Stimulated activated CD4-positive, alpha-beta T cell treated with anti-CD3 and anti-CD28 coated beads, Interleukin-2, amount 100 ng/mL, for 48 hours (primary cell): ENCODE data around the gene IFI16.
A peak's percentile ranks its signal among the peaks of the same experiment; 100 is the strongest.
"Not testable (repeated sequence)": the region's sequence is repeated elsewhere in the genome, so short reads cannot be mapped to it uniquely, and the experiment has no call there.

Experiments used
- DNase-seq, 2 donors: peaks; one replicate each; pipeline ENCODE4 v3.0.0-alpha.2; 2020

The IFI16 gene

DNA sequence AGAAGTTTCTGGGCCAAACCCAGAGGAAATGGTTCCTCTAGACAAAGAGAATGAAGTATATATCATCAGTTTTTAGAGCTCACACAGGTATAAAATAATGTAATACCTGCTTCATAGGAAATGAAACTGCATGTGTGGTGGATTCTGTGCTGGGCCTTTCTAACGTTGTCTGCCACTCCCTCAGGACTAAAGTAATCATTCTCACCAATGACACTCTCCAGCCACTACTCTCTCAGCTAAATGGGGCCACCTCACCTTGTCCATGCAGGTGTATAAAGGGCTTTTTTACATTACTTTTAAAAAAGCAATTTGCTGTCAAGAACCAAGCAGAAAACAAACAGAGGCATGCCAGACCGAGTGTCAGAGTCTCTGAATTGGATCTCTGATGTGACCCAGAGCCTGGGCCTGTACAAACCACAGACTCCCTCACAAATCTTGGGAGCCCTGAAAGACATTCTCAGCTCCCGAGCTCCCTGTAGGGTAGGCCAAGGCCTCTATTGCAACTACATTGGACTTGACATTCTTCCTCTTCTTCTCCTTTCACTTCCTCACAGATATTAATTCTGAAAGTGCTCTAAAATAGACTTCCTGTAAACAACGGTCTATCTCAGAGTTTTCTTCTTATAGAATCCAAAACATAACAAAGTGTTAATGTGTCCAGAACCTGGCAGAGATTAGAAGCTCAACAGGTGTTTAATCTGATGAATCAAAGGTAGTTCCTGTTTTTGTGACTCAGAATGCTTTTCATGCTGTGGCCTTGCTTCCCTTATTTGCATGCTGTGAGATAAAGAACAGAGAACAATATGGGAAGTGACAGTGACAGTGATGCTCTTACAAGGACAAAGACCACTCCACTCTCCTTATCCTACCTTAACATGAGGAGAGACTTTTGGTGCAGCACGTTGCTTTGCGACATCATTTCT, 58.3 kb downstream of the IFI16 start:
- no peak for DNase-seq

DNA sequence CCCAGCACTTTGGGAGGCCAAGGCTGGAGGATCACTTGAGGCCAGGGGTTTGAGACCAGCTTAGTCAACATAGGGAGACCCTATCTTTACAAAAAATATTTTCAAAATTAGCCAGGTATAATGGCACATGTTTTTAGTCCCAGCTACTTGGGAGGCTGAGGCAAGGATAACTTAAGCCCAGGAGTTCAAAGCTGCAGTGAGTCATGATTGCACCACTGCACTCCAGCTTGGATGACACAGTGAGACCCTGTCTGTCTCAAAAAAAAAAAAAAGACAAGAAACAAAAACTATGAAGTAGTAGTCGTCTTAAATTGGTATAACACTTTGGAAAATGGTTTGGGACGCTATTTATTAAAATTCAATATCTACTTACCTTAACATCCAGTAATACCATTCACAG, 59.2 kb downstream of the IFI16 start:
- no peak for DNase-seq

DNA sequence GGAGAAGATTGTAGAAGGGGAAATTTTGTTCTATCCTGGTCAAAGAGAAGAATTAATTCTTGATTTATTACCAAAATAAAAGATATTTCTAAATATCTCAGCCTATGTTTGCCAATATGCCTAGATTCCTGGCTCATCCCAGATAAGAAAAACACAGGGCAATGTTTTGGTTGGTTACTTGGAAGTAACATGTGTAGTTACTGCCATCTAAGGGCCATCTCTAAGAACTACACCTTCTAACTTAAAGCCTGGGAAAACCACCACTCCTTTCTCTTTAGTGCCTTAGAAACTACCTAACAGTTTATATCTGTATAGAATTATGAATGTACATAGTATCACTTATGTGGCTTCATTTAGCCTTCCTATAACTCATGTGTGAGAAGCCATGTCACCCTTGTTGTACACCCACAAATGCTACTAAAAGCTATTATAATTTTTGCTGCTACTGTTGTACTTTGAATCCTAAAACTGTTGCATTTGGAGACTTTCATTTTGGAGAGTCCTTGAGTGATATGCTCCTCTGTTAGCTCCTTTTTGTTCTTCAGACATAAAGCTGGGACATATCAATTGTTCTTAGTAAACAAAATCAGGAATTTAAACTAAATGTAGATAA, 62.4 kb downstream of the IFI16 start:
- DNase-seq: no peak

DNA sequence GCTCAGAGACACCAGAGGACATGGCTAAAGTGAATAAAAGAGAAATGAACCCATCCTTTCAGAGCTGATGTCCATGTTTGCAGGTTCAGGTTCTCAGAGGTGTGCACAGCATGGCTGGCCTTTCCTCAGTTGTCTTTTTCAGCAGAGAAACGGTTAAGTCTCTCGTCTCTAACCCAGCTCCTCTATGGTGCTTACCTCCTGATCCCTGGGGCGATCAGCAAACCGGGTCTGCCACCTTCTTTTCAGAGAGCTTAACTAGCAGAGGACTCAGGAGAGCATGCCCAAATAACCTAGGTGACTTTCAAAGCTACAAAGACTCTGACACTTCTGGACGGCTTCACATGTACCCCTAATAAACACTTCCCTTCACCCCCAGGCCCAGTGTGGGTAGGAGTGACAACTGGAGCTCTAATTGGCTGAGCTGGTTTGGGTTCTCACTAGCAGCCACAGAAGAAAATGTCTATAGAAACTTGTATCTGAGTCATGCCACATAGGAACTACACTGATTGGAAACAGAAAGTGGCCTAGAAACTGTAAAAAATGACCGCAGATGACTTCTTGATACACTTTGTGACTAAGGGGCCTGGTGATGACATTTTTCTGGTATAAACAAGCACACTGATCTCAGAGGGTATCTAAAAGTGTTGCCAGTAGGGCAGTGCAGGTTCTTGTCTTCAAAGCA, 66.9 kb downstream of the IFI16 start, which contains the start of gene AIM2:
AIM2 (minus strand) TSS at position 329 of the 682 bp plus-strand sequence. CDS start 3,267 bp downstream, outside the sequence.
- peak; percentile 47 to 51 for DNase-seq

DNA sequence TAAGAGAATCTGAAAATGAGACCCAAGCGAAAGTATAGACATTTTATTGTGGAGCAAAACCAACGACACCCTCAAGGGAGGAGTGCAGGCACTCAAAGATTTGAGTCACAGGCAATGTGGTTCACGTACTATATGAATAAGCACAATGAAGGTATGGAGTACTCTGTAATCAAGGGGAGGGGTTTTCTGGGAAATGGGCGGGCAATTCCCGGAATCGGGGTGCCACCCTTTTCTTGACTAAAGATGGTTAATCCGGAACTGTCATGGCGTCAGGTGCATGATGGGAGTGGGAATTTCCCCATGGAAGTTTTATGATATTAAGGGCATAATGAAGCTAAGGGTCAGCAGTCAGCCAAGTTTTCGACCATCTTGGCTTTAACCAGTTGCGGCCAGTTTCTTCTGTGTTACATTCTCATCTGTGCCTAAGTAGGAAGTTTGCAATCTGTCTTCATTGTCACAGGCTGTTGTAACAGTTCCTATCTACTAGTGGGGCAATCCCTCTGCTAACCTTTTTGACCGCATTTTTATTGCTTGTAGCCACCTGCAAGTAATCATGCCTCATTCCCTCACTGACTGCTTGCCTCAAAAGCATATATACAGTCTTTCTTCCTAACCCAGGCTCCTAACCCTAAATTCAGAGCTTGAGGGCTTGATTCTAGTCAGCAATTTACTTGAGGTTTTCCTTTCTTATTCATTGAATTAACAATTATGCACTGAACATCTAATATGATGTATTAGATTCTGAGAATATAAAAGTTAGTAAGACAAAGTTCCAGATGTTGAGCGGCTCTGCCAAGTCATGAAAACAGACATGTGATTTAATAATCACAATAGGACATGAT, 67.6 kb downstream of the IFI16 start:
- DNase-seq: peak; percentile 98

DNA sequence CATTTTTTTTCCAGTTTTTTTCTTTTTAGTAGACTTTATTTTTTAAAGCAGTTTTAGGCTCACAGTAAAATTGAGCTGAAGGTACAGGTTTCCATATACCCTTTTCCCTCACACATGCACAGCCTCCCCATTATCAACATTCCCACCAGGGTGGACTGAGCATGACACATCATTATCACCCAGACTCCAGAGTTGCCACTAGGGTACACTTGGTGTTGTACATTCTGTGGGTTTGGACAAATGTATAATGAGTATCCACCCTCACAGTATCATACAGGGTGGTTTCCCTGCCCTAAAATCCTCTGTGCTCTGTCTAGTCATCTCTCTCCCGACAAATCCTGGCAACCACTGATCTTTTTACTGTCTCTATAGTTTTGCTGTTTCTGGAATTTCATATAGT, 69.8 kb downstream of the IFI16 start:
- no peak for DNase-seq

DNA sequence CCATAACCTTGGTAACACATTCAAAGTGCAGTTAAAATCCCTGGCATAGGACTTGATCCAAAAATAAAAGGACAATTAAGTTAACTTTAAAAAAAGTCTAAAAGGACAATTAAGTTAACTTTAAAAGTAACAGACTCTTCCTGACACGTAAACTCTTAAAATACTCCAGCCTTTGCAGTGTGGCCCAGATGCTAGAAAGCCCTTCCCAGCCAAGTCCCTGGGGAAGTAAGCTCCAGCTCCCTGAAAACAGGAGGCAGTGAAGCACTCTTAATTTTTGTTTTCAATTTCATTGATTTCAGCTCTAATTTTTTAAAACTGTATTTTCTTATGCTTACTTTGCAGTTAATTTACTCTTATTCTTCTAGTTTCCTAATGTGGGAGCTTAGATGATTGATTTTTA, 71.9 kb downstream of the IFI16 start:
- no peak for DNase-seq

DNA sequence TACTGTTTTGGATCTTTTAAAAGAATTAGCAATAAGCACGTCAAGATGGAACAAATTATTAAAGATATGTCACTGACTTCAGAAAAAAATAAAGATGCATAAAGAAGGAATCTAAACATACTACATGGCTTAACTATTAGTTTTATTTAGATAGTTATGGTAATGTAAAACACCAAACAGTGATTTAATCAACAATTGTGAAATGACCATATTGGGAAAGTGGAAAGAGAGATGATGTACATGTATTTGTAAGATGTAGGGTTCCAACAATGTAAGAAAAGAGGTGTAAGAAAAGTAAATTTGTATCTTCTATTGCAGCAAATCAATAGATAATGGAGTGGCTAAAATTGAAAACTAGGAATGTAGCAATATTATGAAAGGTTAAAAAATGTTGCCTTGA, 73.3 kb downstream of the IFI16 start:
- no peak for DNase-seq

DNA sequence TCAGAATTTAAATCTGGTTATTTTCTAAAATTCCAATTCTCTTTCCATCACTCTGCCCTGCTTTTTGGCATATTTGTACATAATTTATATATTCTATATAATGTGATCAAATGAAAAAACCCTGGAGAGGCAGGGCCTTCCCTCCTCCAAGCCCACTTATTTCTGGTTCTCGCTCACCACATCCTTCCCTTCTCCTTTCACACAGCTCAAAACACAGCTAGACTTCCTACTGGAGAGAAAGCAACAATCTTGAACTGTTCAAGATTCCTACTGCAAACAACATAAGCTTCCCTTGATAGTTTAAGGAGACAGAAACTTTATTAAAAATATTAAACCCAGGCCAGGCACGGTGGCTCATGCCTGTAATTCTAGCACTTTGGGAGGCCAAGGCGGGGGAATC, 74.4 kb downstream of the IFI16 start:
- DNase-seq: no peak

DNA sequence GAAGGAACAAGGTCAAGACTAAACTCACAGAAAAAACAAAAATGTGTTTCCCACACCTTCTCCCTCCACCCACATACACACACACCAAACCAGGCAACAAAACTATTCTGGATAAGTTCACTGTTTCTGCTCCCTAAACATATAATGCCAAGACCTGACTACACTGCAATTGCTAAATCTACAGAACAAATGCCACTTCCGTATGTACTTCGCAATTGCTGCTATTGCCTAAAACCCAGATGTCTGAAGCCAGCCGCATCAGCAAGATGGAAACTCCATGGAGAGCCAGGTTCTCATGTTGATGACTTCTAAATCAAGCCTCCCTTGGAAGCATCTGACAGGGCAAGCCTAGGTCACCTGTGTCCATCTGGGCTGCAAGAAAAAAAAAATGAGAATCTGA, 75.2 kb downstream of the IFI16 start:
- no peak for DNase-seq

DNA sequence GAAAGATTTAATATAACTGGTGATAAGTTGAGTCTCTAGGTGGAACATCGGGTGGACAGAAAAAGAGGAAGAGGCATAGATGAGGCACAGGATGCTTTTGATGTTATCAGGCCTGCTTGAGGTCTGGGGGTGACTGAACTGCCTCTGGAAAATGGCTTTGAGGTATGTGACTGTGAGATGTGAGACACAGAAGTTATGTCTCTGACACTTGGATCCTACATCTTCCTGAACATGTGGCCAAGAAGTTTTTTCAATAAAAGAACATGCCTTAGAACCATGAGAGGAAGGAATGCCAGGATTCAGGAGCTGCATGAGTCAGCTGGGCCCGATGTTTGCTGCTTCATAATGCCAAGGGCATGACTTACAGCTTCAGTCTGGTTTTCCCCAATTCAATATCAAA, 78.3 kb downstream of the IFI16 start:
- no peak for DNase-seq

DNA sequence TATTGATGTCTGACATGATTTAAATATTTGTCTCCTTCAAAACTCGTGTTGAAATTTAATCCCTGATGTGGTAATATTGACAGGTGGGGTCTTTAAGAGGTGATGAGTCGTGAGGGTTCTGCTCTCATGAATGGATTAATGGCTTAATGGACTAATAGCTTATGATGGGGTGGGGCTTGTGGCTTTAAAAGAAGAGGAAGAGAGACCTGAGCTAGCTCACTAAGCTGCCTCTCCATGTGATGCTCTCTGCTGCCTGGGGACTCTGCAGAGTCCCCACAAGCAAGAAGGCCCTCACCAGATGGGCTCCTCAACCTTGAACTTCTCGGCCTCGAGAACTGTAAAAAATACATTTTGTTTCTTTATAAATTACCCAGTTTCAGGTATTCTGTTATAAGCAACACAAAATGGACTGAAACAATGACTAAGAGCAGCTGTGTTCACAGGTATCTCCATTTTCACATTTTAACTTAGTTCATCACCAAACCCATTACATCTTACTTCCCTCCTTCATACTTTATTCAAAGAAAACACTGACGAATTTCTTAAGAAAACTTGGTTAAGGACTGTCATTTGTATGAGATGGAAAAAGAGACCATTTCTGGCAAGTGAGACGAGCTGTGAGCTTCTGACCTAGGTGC, 79.0 kb downstream of the IFI16 start:
- DNase-seq: no peak

DNA sequence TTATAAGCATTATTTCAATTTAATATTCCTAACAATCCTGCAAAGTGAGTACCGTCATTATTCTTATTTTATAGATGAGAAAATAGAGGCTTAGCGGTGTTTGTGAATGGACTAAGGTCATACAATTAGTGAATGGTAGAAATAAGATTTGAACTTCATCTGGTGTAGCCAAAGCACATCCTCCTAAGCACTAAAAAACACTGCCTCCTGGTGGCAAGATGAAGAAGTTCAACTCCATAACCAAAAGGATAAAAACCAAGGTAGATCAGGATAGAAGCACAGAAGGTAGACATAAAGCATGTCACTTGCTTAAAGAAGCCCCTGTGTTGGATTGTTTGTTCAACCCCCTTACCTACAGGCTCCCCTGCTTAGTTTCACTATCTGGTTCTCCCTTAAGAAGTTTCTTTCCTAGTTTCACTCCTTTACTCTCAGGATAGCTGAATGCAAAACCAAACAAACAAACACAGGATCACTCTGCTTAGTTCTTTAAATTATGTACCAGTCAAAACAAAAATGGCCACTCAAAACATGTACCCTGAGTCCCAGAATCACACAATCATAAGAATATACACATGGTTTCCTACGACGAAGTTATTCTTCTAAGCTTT, 79.6 kb downstream of the IFI16 start:
- no peak for DNase-seq

DNA sequence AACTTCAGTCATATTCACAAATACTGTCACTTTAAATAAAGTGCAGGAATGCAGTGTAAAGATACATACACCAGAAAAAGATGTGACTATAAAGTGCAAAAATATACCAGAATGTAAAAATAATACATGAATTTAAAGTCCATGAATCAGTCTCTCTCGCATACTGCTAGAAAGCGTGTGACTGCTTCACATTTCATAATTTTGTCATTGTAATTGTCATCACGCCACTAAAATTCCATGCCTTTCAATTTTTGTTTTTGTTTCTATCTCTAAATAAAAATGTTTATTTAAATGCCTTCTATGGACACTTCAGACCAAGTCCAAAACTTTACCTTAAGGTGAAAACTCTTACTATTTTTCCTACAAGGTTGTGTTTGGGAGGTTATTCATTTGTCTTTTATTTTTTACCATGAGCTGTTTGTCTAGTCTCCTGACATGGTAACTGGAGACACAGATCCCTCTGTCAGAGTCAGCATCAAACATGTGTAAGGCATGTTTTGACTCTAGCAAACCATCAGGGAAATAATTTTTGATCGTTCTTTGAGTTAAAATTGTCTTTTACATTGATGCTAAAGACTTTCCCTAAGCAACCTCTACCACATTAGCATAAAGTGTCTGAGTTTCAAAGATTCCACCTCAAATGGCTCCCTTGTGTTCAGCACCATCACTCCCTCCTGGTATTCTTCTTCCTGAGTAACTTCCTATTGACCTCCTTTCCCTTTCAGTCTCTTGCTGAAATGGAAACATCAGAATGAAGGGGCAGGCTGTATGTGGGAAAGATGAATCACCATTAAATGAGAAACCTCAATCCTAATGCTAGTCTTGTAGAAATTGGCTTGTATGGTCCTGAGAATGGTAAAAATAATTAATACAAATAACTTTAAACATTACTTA, 80.8 kb downstream of the IFI16 start:
- DNase-seq: no peak

DNA sequence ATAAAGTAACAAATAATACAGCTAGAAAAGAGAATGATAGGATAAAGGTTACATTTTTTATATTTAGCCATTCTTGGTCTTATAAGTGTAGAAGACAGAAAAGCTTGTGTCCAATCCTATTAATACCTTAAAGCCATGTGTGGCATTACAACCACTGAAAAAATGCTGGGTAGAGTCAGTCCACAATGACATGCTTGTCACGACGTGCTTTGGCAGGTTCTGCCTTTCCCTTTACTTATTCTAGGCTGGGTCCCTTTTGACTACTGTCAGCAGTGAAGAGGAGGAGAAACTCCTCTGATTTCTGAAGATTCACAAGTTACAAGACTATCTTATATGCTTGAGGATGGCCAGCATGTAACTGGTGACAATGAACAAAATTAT, 81.5 kb downstream of the IFI16 start:
- DNase-seq: no peak

DNA sequence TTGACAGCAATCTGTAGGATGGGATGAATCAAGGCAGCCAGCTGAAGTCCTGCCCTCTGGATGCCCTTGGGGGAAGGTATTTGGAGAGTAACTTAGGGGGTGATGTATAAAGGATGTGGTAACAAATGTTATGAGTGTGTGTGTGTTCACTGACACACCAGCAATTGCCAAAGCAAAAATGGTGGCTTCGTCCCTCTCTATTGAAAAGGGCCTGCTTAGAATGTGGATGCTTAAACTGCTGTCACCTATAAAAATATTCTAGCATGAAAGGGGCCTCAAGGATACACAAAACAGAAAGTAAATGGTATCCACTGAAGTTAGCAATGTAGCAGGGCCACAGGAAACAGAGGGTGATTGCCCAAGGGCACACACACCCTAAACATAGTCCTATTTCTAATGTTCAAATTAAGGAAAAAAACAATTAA, 81.9 kb downstream of the IFI16 start:
- no peak for DNase-seq

DNA sequence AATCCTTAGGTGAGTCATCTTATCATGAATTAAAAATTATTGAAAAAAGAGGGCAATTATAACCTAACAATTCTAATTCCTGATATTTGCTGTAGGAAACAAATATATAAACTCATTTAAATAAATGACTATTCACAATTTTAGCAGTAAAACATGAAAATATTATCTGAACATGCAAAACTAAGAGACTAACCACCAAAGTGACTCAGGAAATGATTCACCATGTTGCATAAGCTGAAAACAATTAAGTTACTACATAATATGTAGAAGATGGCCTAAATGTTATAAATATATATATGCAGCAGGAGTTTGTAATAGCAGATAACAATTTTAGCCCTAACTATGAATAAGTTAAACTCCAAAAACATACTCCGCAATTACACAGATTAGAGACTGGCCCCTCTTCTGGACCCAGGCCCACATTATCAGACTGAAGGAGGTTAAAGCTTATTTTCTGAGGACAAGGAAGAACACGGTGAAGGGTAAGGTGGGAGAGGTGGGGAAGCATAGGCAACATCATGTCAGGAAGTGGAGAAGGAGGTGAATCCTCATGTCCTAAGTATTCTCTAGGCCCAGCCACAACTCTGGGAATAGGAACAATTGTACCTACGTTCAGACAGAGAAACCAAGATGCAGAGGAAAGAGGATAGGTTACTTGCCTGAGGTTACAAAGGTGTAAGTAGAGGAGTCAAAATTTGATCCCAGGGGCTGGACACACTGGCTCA, 82.5 kb downstream of the IFI16 start:
- no peak for DNase-seq

DNA sequence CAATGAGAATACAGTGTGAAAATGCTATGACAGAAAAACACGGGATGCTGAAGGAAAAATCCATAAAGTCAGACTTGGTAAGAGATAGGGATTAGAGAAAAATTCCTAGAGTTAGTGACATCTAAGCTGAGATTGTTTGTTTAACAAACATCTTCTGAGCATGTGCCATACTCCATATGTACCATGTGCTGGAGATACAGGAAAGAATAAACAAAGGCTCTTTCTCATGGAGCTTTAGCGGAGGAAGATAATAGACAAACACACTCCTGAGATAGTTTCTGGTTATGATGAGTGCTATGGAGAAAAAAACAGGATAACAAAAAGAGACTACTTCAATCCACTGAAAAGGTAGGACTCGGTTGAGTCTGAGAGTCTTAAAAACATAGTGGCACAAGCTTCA, 88.9 kb downstream of the IFI16 start:
- DNase-seq: no peak

DNA sequence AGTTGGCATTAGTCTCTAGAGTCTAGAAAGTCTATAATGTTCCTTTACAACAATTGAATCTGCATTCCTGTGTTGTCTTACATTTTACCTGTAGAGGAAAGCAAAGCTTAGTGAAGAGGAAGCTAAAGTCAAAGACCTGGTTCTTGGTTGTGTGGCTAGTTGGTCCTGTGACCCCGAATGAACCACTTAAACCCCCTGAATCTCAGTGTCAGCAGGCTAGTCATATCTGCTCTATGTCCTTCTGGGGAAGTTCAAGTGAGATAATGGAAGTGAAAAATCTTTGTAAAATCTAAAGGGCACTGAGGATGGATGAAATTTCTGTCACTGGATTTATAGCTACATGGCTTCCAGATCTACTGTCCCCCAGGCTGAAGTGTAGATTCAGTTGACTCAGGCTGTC, 90.9 kb downstream of the IFI16 start:
- no peak for DNase-seq

DNA sequence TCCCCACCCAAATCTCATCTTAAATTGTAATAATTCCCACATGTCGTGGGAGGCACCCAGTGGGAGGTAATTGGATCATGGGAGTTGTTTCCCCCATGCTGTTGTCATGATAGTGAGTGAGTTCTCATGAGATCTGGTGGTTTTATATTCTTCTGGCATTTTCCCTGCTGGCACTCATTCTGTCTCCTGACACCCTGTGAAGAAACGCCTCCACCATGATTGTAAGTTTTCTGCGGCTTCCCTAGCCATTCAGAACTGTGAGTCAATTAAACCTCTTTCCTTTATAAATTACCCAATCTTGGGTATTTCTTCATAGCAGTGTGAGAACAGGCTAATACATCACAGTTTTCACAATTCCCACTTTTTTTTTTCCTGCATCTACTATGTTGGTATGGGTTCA, 93.3 kb downstream of the IFI16 start:
- DNase-seq: not testable (repeated sequence)
